GM18907 (cell line): ENCODE data around the gene TPRN.
A peak's percentile ranks its signal among the peaks of the same experiment; 100 is the strongest.

Experiments used
- ATAC-seq: cut with Tn5 transposase; IDR thresholded peaks from one replicate; pipeline ENCODE4 v1.9.1; 2021; ENCODE audit warnings: mild to moderate bottlenecking, moderate library complexity; ENCODE audit not compliant: unreplicated experiment

TPRN gene

GRCh38 chr9:137191245-137191644, 9.3 kb downstream of the TPRN start:
- no peak for ATAC-seq

GRCh38 chr9:137190315-137190856, 10.2 kb downstream of the TPRN start:
- no peak for ATAC-seq

DNA sequence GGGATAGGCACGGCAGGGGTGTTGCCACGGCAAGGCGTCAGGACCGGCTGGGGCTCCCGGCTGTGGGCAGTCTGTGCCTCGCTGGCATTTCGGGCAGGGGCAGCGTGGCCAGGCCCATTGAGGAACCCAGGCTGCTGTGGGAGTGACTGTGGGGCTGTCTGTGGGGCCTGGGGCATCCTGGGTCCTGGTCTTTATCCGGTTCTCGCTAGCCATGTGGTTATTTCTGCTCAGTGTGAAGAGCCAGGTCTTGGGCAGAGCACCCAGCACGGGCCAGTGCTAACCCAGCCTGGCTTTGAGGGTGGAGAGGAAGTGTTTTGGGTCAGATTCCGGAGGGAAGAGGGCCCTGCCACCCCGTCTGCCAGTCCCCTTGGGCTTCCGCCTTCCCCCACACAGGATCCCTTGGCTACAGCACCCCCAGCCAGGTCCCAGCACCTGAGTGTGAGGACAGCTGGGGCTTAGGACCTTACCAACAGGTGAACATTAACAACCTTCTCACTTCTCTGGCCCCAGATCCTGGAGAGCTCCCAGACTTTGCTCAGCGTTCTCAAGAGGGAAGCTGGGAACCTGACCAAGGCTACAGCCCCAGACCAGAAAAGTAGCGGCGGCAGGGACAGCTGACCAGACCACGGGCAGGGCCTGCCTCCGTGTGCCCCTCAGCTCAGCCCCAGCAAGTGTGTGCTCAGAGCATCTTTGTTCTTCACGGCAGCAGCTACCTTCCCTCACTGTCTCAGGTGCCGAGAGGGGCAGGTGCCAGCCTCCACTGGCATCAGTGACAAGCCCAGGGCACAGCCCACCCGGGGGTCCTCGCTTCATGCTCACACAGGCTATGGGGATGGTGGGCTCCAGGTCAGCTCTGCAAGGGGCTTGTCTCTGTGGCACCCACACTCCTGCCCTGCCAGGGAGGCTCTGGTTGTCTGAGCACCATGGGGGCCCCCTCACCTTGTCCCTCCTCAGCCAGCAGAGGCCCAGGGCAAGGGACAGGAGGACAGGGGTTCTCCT, 10.9 kb downstream of the TPRN start:
- ATAC-seq: peak; percentile 6

GRCh38 chr9:137188490-137189296, 11.8 kb downstream of the TPRN start, which contains the start of the genes ANAPC2 and SSNA1:
TSS of gene ANAPC2 (minus strand) at chr9:137188560. CDS start at chr9:137188532, 28 bp downstream.
TSS of gene SSNA1 (plus strand) at chr9:137188676. CDS start at chr9:137188727, 51 bp downstream.
- ATAC-seq: peak; percentile 72

DNA sequence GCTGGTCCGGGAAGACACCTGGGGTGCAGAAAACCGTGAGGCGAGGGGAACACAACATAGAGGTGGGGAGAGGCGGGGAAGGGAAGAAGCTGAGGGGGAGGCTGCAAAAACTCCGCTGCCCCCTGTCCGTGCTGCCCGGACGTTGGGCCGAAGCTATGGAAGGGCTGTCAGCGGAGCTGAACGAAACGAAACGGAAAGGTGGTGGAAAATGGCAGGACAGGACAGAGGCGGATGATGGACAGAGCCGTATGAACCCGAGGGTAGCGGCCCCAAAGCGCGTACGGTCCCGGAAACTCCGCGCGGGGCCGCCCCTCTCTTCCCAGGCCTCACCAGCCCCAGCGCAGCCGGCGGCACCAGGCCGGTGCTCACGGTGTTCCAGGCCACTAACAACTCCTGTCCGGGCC, 12.5 kb downstream of the TPRN start:
- no peak for ATAC-seq

GRCh38 chr9:137187386-137187785, 13.2 kb downstream of the TPRN start:
- no peak for ATAC-seq

DNA sequence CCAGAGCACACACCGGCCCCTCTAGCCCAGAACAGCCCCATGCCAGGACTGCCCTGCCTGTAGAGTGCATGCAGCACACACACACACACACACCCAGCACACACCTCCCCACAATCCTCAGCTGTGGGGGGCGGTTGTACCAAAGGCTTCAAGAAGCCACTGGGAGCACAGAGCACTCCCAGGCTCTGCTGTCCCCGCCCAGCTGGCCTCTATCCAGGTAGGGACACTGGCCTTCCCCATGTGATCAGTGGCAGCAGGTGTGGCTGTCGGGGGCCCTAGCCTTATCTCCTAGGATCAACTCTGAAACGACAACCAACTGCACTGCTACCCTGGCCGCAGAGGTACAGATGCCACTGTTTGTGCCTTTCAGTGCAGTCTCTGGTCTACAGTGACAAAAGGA, 14.2 kb downstream of the TPRN start:
- ATAC-seq: no peak

- ATAC-seq: no peak
Measured at GRCh38 chr9:137185921-137186320, 14.6 kb downstream of the TPRN start.

- ATAC-seq: no peak
Measured at GRCh38 chr9:137184881-137185660, 15.5 kb downstream of the TPRN start.

GRCh38 chr9:137183980-137184595, 16.5 kb downstream of the TPRN start:
- no peak for ATAC-seq

- ATAC-seq: no peak
Measured at GRCh38 chr9:137182836-137183235, 17.7 kb downstream of the TPRN start.

- no peak for ATAC-seq
Measured at GRCh38 chr9:137181680-137182079, 18.9 kb downstream of the TPRN start.

DNA sequence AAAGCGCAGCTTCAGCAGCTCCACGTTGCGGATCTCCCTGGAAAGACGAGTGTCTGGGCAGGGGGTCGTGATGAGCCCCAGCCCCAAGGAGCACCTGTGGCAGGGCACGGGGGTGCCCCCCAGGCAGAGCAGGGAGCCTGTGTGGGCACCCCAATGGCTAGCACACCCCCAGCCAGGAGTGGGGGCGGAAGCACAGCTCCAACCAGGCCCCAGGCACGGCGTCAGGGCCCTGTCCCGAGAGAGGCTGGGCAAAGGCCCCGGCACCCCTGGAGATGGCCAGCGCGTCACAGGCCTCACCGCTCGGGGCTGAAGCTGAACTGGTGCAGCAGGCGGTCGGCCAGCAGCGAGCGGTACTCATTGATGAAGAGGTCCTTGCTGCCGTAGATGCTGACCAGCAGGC, 20.1 kb downstream of the TPRN start:
- ATAC-seq: no peak

GRCh38 chr9:137179761-137180160, 20.8 kb downstream of the TPRN start:
- no peak for ATAC-seq

DNA sequence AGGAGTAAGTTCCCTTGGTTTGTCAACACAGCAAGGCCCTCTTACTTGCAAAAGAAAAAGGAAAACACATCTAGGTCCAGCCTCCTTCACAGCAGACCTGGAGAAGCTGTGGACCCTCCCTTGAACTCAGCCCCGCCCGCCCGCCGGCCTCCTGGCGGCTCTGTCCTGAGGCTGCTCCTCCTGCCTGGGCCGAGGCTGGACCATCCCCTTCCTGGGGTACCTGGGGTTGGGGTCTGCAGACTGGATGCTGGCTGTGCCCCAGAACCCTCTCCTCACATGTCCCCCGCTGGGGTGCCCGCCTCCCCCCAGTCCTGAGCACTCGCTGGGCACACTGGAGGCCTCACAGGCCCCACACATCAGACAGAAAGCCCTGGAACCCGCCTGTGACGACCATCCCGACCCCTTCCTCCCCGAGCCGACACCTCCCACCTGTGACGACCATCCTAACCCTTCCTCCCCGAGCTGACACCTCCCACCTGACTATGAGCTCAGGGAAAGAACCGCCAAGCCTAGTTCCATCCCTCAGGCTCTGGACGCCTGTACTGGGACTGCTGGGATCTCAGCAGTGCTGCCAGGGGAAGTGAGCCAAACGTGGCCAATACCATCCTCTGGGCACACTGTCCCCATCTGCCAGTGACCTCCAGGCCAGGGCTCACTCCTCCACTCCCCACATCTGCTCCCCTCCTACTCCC, 21.5 kb downstream of the TPRN start:
- no peak for ATAC-seq

GRCh38 chr9:137178201-137178938, 22.2 kb downstream of the TPRN start:
- ATAC-seq: no peak

DNA sequence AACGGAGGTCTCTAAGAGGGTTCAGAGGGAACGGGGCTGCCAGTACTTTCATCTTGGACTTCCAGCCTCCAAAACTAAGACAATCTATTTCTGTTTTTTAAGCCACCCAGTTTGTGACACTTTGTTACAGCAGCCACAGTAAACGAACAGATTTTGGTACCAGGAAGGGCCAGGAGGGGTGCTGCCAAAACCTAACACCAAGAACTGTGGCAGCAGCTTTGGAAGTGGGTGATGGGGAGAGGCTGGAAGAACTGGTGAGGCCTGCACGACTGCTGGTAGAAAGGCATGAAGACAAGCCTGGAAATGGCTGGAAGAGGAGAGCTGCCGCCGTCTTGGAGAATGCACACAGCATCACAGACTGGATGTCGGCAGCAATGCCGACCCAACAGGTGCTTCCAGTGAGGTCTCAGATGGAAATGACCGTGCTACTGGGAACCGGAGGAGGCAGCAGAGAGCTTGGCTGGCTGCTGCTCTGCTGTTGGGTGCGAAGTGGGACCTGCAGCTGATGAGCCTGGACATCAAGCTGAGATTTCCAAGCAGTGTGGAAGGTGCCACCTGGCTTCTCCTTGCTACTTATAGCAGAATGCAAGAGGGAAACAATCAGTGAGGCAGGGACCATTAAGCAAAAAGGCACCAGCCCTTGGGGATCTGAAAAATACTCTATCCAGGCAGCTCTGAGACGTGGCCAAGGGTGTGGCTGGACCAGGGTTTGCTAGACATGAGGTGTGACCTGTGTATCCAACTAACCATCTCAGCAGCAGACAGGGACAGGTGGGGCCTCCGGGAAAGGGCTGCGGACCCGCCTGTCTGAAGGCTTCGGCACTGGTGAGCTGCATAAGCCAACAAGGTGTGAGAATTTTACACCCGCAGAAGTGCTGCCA, 24.0 kb downstream of the TPRN start:
- ATAC-seq: no peak
